Fibroblast of mammary gland (primary cell): ENCODE data around the gene CEP97.

ENCODE experiments used
- DNase-seq: peaks from one replicate; pipeline ENCODE4 v3.0.0-alpha.2; 2010; ENCODE audit warnings: low read depth
- H3K4me3 ChIP-seq: 2 replicates; pipeline ENCODE4 v1.5.1; 2011; ENCODE audit warnings: low read depth, mild to moderate bottlenecking, low read length, moderate library complexity; ENCODE audit not compliant: control insufficient read depth
- CTCF ChIP-seq: conservative IDR thresholded peaks from 2 replicates; pipeline ENCODE4 v1.5.1; 2011; ENCODE audit warnings: low read depth, low read length, inconsistent platforms; ENCODE audit not compliant: control insufficient read depth, insufficient read depth

CEP97 gene

GRCh38 chr3:101803173-101803782 is 78.9 kb downstream of the CEP97 start:
- DNase-seq: peak; percentile 82
- H3K4me3 ChIP-seq: no peak overlapping the region
- TF ChIP-seq CTCF: peak; percentile 92

GRCh38 chr3:101803939-101804338 is 79.5 kb downstream of the CEP97 start:
- no peak for TF ChIP-seq CTCF
- no peak for DNase-seq
- H3K4me3 ChIP-seq: no peak overlapping the region

- TF ChIP-seq CTCF: no peak
- H3K4me3 ChIP-seq: no peak overlapping the region
- peak; percentile 23 for DNase-seq
Observed at GRCh38 chr3:101806491-101806890, 82.1 kb downstream of the CEP97 start.

GRCh38 chr3:101807888-101808287 is 83.5 kb downstream of the CEP97 start:
- no peak for DNase-seq
- TF ChIP-seq CTCF: no peak
- no peak overlapping the region for H3K4me3 ChIP-seq

GRCh38 chr3:101809178-101810021 is 85.0 kb downstream of the CEP97 start:
- DNase-seq: peak; percentile 60
- TF ChIP-seq CTCF: peak; percentile 63
- no peak overlapping the region for H3K4me3 ChIP-seq

GRCh38 chr3:101810022-101810418 is 85.6 kb downstream of the CEP97 start:
- TF ChIP-seq CTCF: no peak
- H3K4me3 ChIP-seq: no peak overlapping the region
- DNase-seq: no peak
